H9 (cell line): ENCODE data around the gene ANKMY2. TPM values are rescaled to one million over a fixed set of nuclear protein-coding genes. Genes with fewer than 3 reads are reported as not detected.

ENCODE experiments used
- DNase-seq: peaks from one replicate; pipeline ENCODE4 v3.0.0-alpha.2; 2017
- H2AFZ ChIP-seq: one replicate; pipeline ENCODE4 v1.6.1; 2013; ENCODE audit warnings: mild to moderate bottlenecking, low read length, control low read depth, moderate library complexity
- H2AK5ac ChIP-seq: 2 replicates; pipeline ENCODE4 v1.6.1; 2013; ENCODE audit warnings: low read length, control low read depth, mixed read lengths; ENCODE audit not compliant: insufficient read length
- H2BK120ac ChIP-seq: one replicate; pipeline ENCODE4 v1.6.1; 2013; ENCODE audit warnings: low read depth, mild to moderate bottlenecking, low read length, control low read depth, inconsistent platforms; ENCODE audit not compliant: poor library complexity, severe bottlenecking
- H2BK12ac ChIP-seq: 2 replicates; pipeline ENCODE4 v1.6.1; 2013; ENCODE audit warnings: low read length, control low read depth, mixed read lengths, low read depth; ENCODE audit not compliant: insufficient read length
- H2BK15ac ChIP-seq: 2 replicates; pipeline ENCODE4 v1.6.1; 2013; ENCODE audit warnings: low read depth, low read length, control low read depth
- H2BK20ac ChIP-seq: one replicate; pipeline ENCODE4 v1.6.1; 2013; ENCODE audit warnings: low read depth, mild to moderate bottlenecking, low read length, control low read depth, inconsistent platforms; ENCODE audit not compliant: poor library complexity, severe bottlenecking
- H2BK5ac ChIP-seq: 2 replicates; pipeline ENCODE4 v1.6.1; 2013; ENCODE audit warnings: low read length, control low read depth, mixed read lengths; ENCODE audit not compliant: insufficient read length
- H3K14ac ChIP-seq: 2 replicates; pipeline ENCODE4 v1.6.1; 2013; ENCODE audit warnings: low read length, control low read depth; ENCODE audit not compliant: insufficient read depth
- H3K18ac ChIP-seq: 2 replicates; pipeline ENCODE4 v1.6.1; 2013; ENCODE audit warnings: low read depth, mild to moderate bottlenecking, mixed read lengths, low read length, control low read depth; ENCODE audit not compliant: insufficient read length
- H3K23ac ChIP-seq: 2 replicates; pipeline ENCODE4 v1.6.1; 2013; ENCODE audit warnings: low read length, control low read depth, mixed read lengths, low read depth; ENCODE audit not compliant: insufficient read length
- H3K23me2 ChIP-seq: 2 replicates; pipeline ENCODE4 v1.6.1; 2013; ENCODE audit warnings: low read depth, mild to moderate bottlenecking, mixed read lengths, low read length, control low read depth; ENCODE audit not compliant: insufficient read length, poor library complexity, severe bottlenecking
- H3K27ac ChIP-seq: 2 replicates; pipeline ENCODE4 v1.5.1; 2013; ENCODE audit warnings: low read length, control low read depth, mixed read lengths, low read depth; ENCODE audit not compliant: insufficient read length
- H3K27me3 ChIP-seq: 2 replicates; pipeline ENCODE4 v1.6.1; 2013; ENCODE audit warnings: low read length, control low read depth, inconsistent platforms; ENCODE audit not compliant: insufficient read depth
- H3K4ac ChIP-seq: 2 replicates; pipeline ENCODE4 v1.6.1; 2013; ENCODE audit warnings: low read depth, mild to moderate bottlenecking, control low read depth, inconsistent platforms, low read length, moderate library complexity
- H3K4me1 ChIP-seq: 2 replicates; pipeline ENCODE4 v1.6.1; 2013; ENCODE audit warnings: low read length, control low read depth, inconsistent platforms; ENCODE audit not compliant: insufficient read depth
- H3K4me2 ChIP-seq: 2 replicates; pipeline ENCODE4 v1.6.1; 2013; ENCODE audit warnings: low read length, control low read depth, mixed read lengths; ENCODE audit not compliant: insufficient read length, insufficient read depth
- H3K56ac ChIP-seq: 2 replicates; pipeline ENCODE4 v1.6.1; 2013; ENCODE audit warnings: low read depth, mild to moderate bottlenecking, mixed read lengths, low read length, control low read depth; ENCODE audit not compliant: insufficient read length
- H3K79me1 ChIP-seq: 2 replicates; pipeline ENCODE4 v1.6.1; 2013; ENCODE audit warnings: low read depth, mild to moderate bottlenecking, moderate library complexity, low read length, control low read depth, inconsistent platforms; ENCODE audit not compliant: insufficient read depth, poor library complexity, severe bottlenecking
- H3K79me2 ChIP-seq: 2 replicates; pipeline ENCODE4 v1.6.1; 2013; ENCODE audit warnings: low read length, control low read depth, inconsistent platforms; ENCODE audit not compliant: insufficient read depth
- H3K9ac ChIP-seq: 2 replicates; pipeline ENCODE4 v1.6.1; 2013; ENCODE audit warnings: low read length, control low read depth, mixed read lengths; ENCODE audit not compliant: insufficient read length; ENCODE audit errors: extremely low read depth
- H3K9me3 ChIP-seq: one replicate; pipeline ENCODE4 v1.6.1; 2013; ENCODE audit warnings: low read depth, low read length, inconsistent platforms; ENCODE audit not compliant: control insufficient read depth
- H3T11ph ChIP-seq: one replicate; pipeline ENCODE4 v1.6.1; 2013; ENCODE audit warnings: mild to moderate bottlenecking, low read length, control low read depth, inconsistent platforms
- H4K20me1 ChIP-seq: one replicate; pipeline ENCODE4 v1.6.1; 2013; ENCODE audit not compliant: control insufficient read depth, insufficient read length, insufficient read depth
- H4K5ac ChIP-seq: 2 replicates; pipeline ENCODE4 v1.6.1; 2013; ENCODE audit warnings: low read depth, mild to moderate bottlenecking, mixed read lengths, low read length, control low read depth; ENCODE audit not compliant: insufficient read length
- H4K8ac ChIP-seq: replicated peaks from 2 replicates; pipeline ENCODE4 v1.6.1; 2013; ENCODE audit warnings: low read length, control low read depth, mixed read lengths, low read depth; ENCODE audit not compliant: insufficient read length
- H4K91ac ChIP-seq: 2 replicates; pipeline ENCODE4 v1.6.1; 2013; ENCODE audit warnings: low read depth, mild to moderate bottlenecking, moderate library complexity, mixed read lengths, low read length, control low read depth; ENCODE audit not compliant: insufficient read length
- H3K27ac Mint-ChIP-seq, 3 experiments: 2 replicates in 2 of 3; 3 replicates in 1 of 3; pipeline ENCODE4 v1.8.0; 2020 to 2021; ENCODE audit warnings: mixed read lengths in 3 of 3, mild to moderate bottlenecking in 1 of 3, moderate library complexity in 1 of 3
- H3K27me3 Mint-ChIP-seq: 2 replicates; pipeline ENCODE4 v1.8.0; 2021; ENCODE audit warnings: low read depth, mild to moderate bottlenecking, moderate library complexity, mixed read lengths
- H3K36me3 Mint-ChIP-seq, 3 experiments: 2 replicates in 2 of 3; 3 replicates in 1 of 3; pipeline ENCODE4 v1.8.0; 2020 to 2021; ENCODE audit warnings: low read depth in 3 of 3, mixed read lengths in 3 of 3; ENCODE audit not compliant: insufficient read depth in 1 of 3
- H3K4me1 Mint-ChIP-seq, 2 experiments: 2 replicates each; pipeline ENCODE4 v1.8.0; 2020; ENCODE audit warnings: mixed read lengths in 2 of 2
- H3K4me3 Mint-ChIP-seq, 2 experiments: 2 replicates in 1 of 2; 3 replicates in 1 of 2; pipeline ENCODE4 v1.8.0; 2020 to 2021; ENCODE audit warnings: mild to moderate bottlenecking in 2 of 2, mixed read lengths in 2 of 2, moderate library complexity in 1 of 2
- H3K9me3 Mint-ChIP-seq, 2 experiments: 2 replicates in 1 of 2; 3 replicates in 1 of 2; pipeline ENCODE4 v1.8.0; 2020; ENCODE audit warnings: mild to moderate bottlenecking in 2 of 2, mixed read lengths in 2 of 2, moderate library complexity in 1 of 2
- WGBS: extraction: QIAGEN DNeasy Blood & Tissue Kit; methylation state at CpG from one replicate; pipeline ENCODE4 v1.1.7; 2013; ENCODE audit warnings: missing lambda C conversion rate, low lambda C conversion rate, mixed read lengths; ENCODE audit not compliant: insufficient read length; ENCODE audit errors: extremely low coverage; 5-methylcytosine and 5-hydroxymethylcytosine counted together
- total RNA-seq: library from RNA; stranded (reverse); gene quantifications from 2 replicates; pipeline ENCODE4 v1.2.1, GENCODE V29; 2021
- TF ChIP-seq, protein P1 (sequence below): fragments of 200-600 bp; sonication (generic); conservative IDR thresholded peaks from 3 replicates; pipeline ENCODE4 v1.8.0; 2021; ENCODE audit warnings: antibody characterized with exemption, mild to moderate bottlenecking

The ANKMY2 gene
- total RNA-seq, 1 experiment from 2014 or later = 12.7 TPM

DNA sequence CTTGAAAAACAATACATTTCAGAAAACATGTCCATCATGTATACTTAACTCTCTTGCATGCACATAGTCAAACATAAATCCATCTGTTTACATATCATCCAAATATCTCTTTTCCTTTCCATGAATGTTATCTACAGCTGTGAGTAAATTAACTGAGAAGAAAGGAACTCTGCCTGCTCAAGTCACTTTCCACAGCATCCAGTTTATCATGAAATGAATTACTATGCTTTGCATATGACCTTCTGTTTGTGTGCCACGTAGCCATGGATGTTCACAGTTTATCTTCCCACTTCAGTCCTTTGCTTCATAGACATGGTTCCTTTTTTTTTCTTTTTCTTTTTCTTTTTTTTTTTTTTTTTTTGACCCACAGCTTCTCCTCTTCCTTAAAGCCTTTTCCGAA lies 40.0 kb upstream of the ANKMY2 start:
- DNase-seq = no peak
- H3T11ph ChIP-seq = no peak overlapping the region
- no peak overlapping the region for H2BK5ac ChIP-seq
- no peak overlapping the region for H3K4ac ChIP-seq
- peak overlapping the region in 2 of 3 experiments; percentile 69 to 77; a peak in 4 of 7 replicates for H3K27ac Mint-ChIP-seq
- no peak overlapping the region for H2BK12ac ChIP-seq
- H3K14ac ChIP-seq = no peak overlapping the region
- no peak overlapping the region for H3K9ac ChIP-seq
- no peak overlapping the region for H4K5ac ChIP-seq
- no peaks in the 10 kb centered on the region for H3K27me3 ChIP-seq
- no peak overlapping the region for H3K18ac ChIP-seq
- no peaks in the 10 kb centered on the region for H3K79me1 ChIP-seq
- no peak overlapping the region for H2AK5ac ChIP-seq
- H4K20me1 ChIP-seq = no peaks in the 10 kb centered on the region
- no peak overlapping the region for H3K27ac ChIP-seq
- H4K8ac ChIP-seq = no peak overlapping the region
- H3K23me2 ChIP-seq = no peaks in the 10 kb centered on the region
- H3K9me3 ChIP-seq = no peaks in the 10 kb centered on the region
- H3K56ac ChIP-seq = no peak overlapping the region
- H3K23ac ChIP-seq = no peak overlapping the region
- H3K4me1 Mint-ChIP-seq = peaks cover 6% of the 10 kb centered on the region in 2 experiments
- no peak overlapping the region for H3K4me3 Mint-ChIP-seq
- H2AFZ ChIP-seq = no peak overlapping the region
- peaks cover 28 to 50% (median 38%) of the 10 kb centered on the region in 3 experiments for H3K36me3 Mint-ChIP-seq
- WGBS = no CpG with 5 or more reads among the region's 2 CpGs
- no peaks in the 10 kb centered on the region for H3K9me3 Mint-ChIP-seq
- H3K4me2 ChIP-seq = no peak overlapping the region
- H3K4me1 ChIP-seq = no peaks in the 10 kb centered on the region
- H2BK20ac ChIP-seq = no peak overlapping the region
- H3K79me2 ChIP-seq = no peaks in the 10 kb centered on the region
- TF ChIP-seq, protein P1, sequence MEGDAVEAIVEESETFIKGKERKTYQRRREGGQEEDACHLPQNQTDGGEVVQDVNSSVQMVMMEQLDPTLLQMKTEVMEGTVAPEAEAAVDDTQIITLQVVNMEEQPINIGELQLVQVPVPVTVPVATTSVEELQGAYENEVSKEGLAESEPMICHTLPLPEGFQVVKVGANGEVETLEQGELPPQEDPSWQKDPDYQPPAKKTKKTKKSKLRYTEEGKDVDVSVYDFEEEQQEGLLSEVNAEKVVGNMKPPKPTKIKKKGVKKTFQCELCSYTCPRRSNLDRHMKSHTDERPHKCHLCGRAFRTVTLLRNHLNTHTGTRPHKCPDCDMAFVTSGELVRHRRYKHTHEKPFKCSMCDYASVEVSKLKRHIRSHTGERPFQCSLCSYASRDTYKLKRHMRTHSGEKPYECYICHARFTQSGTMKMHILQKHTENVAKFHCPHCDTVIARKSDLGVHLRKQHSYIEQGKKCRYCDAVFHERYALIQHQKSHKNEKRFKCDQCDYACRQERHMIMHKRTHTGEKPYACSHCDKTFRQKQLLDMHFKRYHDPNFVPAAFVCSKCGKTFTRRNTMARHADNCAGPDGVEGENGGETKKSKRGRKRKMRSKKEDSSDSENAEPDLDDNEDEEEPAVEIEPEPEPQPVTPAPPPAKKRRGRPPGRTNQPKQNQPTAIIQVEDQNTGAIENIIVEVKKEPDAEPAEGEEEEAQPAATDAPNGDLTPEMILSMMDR = no peak
- no peak overlapping the region for H4K91ac ChIP-seq
- H2BK15ac ChIP-seq = no peak overlapping the region
- H2BK120ac ChIP-seq = no peak overlapping the region
- H3K27me3 Mint-ChIP-seq = no peaks in the 10 kb centered on the region
